T-helper 2 cell treated with Interferon-gamma antibody and Interleukin-4, amounts not matched to agents 100 ng/mL and 5 ng/mL, for 36 hours (primary cell): ENCODE data around the gene DAO. TPM values are rescaled to one million over a fixed set of nuclear protein-coding genes. Genes with fewer than 3 reads are reported as not detected.
"Not testable (repeated sequence)": the region's sequence is repeated elsewhere in the genome, so short reads cannot be mapped to it uniquely, and the experiment has no call there.

Experiments
- intact Hi-C: fragments of 100-400 bp; cut with micrococcal nuclease; formaldehyde crosslinking; loops from one replicate; pipeline ENCODE4 v1.15.1; 2023
- total RNA-seq: library from RNA; stranded (reverse); gene quantifications from 2 replicates; pipeline ENCODE4 v1.2.3, GENCODE V29; 2022

DAO gene
- total RNA-seq, 1 donor from 2014 or later, result not detected

DNA sequence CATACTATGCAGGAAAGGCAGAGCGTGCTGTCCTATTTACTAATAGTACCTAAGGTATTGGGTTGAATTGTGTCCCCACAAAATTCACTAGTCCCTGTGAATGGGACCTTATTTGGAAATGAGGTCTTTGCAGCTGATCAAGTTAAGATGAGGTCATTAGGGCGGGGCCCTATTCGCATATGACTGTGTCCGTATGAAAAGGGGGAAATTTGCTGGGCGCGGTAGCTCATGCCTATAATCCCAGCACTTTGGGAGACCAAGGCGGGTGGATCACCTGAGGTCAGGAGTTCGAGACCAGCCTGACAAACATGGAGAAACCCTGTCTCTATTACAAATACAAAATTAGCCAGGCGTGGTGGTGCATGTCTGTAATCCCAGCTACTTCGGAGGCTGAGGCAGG lies 13.8 kb upstream of the DAO start:
- intact Hi-C loops, result not testable (repeated sequence)

DNA sequence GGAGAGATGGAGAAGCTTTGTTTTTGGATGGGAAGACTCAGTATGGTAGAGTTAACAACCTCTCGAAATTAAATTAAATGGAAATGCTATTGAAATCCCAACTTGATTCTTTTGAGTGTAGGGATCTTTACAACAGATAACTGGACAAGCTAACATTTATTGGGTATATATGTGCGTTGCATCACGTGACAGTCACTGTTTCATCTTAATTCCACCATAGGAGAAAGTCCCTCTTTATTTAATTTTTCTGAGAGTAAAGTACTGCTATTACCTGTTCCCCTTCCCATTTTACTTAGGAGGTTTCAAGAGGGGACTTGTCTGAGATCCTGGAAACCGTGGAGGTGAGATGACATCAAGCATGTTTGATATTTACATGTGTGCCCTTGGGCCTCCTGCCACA lies 11.1 kb upstream of the DAO start:
- intact Hi-C loops, result no loop called here

DNA sequence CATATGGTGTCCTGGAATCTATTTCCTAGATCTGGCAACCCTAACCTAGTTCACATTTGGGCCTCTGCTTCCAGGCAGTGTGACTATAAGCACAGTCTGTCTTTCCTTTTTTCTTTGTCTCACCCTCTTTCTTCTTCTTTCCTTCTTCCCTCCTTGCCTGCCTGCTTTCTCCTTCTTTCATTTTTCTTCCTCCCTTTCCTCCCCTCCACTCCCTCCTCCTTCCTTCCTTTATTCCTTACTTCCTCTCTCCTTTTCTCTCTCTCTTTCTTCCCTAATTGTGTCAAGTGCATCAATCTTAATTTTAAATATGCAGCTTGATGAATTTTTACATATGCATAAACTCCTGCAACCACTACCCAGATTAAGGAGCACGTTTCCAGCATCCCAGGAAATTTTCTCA lies 4.6 kb upstream of the DAO start:
- intact Hi-C loops, result no loop called here

DNA sequence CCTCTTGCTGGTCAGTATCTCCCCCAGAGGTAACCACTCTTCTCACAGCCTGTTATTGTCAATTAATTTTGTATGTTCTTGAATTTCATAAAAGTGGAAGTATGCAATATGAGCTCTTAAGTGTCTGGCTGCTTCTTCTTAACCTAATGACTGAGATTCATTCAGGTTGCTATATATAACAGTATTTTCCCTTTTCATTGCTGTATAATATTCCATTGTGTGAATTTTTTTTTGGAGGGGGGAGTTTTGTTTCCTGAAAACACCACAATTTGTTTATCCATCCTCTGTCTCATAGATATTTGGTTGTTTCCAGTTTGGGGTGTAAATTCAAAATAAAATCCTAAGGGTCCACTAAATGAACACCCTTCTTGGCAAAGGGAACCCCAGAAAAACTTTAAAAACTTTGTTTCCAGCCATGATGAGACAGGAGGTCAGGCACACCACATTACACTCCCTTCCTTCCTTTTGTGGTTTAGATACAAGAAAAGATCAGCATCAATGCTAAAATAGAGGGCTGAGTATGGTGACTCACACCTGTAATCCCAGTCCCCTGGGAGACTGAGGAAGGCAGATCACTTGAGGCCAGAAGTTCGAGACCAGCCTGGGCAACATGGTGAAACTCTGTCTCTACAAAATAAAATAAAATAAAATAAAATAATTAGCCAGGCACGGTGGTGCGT lies 4.1 kb upstream of the DAO start:
- intact Hi-C loops, result no loop called here

DNA sequence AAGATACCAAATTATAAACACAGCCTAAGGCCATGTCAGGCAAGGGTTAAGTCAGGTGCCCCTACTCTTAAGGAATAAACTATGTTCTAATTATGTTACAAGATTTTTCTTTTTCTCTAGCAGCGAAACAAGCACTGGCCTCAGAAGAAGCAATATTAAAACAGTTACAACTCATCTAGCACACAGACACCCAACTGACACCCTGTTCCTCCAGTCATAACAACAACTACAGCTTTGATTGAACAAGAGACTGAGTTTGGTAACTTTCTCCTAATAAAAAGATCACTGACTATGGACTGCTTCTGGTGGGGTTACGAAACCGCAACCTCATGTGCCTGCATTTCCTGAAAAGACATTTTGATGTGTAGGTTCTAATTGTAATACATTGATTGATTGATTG lies 3.3 kb upstream of the DAO start:
- intact Hi-C loops, result no loop called here

DNA sequence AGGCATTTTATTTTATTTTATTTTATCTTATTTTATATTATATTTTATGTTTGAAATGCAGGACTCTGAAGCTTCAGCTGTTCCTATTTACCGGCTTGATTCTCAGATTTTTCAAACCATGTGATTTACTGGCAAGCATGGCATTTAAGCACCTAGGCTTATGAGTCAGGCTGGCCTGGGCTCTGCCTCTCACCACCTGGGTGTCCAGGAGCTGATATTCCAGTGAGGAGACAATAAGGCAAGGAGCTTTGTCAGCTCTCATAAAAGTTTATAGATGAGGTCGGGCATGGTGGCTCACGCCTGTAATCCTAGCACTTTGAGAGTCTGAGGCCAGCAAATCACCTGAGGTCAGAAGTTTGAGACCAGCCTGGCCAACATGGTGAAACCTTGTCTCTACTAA lies 2.1 kb downstream of the DAO start:
- intact Hi-C loops, result loop anchor here (5.0 kb wide), 1 partner anchor 70 kb away; no protein-coding TSS in a partner anchor

DNA sequence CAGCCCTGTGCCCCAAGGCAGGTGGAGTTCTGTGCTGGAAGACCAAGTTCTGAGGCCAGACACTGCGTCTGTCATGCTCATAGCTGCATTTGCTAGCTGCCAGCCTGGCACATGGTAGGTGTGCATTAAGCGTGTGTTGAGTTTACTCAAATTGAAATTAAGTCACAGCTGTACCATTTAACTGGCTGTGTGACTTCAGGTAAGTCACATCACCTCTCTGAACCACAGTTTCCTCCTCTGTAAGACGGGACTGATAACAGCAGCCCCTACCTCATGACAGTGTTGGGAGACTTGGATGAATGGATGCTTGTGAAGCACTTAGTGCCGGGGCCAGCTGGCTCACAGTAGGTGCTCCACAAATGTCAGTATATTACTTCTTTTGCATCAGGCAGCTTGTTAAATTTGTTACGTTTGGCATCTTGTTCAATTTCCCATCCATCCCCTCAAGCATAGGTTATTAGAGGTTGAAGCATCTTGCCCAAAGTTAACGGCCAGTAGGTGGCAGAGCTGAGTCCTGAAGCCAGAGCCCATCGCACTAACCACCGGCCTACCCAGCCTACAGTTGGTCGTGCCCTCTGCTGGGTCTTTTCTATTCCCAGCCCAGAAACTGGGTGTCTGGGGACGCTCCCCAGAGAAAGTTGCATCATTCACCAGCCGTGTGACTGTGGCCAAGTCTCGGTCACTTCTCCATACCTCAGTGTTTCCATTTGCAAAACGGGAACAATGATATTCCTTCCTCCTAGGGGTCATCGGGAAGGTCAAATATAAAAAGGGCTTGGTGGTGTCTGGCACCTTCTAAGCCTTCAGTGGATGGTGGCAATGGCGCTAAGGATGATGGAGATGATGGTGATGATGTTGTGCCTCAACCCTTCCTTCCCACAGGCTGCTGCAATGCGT lies 4.5 kb downstream of the DAO start:
- intact Hi-C loops, result loop anchor here (5.0 kb wide), 1 partner anchor 68 kb away; no protein-coding TSS in a partner anchor

DNA sequence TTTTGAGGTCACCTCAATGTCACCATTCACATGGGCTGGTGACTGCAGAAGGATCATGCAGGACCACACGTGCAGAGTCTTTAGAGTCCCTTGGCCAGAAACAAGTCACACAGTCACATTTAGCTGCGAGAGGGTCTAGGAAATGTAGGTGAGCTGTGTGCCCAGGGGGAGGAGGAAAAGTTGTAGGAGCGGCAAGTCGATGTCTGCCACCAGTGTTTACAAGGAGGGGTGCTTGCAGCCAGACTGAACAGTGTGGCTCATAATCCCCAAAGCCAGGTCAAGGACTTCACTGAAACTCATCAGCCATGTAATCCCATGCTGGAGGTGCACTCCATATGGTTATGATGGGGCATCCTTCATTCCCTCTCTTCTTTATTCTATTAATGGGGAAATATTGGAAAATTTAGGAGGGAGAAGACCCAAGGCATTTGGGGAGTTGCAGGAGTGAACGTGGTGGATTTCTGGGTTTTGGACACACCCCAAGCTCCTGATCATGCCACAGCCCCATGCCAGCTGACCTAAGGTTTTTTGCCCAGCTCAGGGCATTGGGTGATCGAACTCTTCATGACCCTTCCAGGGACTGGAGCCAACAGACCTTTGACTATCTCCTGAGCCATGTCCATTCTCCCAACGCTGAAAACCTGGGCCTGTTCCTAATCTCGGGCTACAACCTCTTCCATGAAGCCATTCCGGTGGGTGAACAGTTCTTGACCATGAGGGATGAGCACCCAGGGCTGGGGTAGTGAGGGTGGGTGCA lies 7.2 kb downstream of the DAO start:
- intact Hi-C loops, result no loop called here

DNA sequence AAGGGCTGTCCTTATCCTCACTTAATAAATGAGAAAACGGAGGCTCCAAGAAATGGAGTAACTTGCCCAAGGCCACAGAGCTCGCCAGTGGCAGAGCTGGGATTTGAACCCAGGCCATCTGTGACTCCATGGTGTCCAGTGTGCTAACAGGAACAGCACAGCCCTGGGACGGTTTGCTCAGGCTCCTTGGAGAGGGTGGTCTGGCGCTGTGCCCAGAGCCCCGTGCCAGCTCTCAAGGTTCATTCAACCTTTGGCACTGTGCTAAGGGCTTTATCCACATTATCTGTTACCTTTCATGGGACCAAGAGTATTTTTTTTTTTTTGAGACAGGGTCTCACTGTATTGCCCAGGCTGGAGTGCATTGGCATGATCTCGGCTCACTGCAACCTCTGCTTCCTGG lies 8.1 kb downstream of the DAO start:
- intact Hi-C loops, result no loop called here

DNA sequence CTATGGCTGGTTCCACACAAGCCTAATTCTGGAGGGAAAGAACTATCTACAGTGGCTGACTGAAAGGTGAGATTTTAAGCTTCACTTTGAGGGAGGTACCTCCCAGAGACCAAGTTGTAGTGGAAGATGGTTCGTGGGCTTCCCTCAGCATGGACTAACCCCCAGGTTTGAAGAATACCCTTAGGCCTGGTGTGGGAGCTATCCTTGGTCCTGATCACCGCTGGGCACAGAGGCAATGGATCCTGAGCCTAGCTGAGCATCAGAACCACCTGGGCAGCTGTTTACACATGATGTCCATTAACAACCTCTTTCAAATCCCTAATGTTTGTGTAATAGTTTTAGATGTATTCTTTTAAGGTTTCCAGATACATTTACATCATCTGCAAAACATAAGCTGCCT lies 10.3 kb downstream of the DAO start:
- intact Hi-C loops, result no loop called here

DNA sequence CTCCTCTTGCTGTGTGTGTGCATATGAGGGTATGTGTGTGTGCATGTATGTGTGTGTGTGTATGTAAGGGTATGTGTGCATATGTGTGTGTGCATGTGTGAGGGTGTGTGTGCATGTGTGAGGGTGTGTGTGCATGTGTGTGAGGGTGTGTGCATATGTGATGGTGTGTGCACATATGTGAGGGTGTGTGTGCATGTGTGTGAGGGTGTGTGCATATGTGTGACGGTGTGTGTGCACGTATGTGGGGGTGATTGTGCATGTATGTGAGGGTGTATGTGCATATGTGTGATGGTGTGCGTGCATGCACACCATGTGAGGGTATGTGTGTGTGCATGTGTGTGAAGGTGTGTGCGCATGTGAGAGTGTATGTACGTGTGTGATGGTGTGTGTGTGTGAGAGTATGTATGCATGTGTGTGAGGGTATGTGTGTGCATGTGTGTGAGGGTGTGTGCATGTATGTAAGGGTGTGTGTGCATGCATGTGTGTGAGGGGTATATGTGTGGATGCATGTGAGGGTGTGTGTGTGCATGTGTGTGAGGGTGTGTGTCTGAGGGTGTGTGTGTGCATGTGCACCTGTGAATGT lies 15.4 kb downstream of the DAO start:
- intact Hi-C loops, result no loop called here

DNA sequence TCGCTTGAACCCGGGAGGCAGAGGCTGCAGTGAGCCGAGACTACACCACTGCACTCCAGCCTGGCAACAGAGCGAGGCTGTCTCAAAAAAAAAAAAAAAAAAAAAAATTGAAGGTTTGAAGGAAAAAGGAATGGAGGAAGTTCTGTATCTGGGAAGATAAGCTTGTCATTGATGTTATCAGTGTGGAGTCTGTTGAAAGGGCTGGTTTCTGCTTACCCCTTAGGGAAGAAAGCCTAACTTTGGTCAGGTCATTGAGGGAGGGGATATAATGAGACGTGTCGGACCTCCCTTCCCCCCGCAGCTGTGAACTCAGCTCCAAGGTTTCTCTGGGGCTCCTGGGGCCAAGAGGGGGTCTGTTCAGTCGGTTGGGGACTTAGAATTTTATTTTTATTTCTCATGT lies 16.4 kb downstream of the DAO start:
- intact Hi-C loops, result no loop called here

DNA sequence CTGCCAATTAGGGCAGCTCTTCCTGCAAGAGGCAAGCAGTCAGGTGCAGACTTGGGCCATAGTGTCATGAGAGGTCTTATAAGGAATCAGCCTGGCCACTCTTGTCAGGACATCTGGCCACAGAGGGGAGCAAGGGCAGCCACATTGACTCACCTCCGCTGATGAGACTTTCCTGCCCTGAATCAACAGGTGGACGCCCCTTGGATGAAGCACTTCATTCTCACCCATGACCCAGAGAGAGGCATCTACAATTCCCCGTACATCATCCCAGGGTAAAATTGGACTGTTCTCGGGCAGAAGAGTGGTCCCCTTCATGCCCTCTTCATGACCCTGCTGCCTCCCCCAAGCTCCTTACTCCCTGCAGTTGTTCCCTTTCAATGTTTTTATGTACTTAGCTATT lies 16.9 kb downstream of the DAO start:
- intact Hi-C loops, result no loop called here

DNA sequence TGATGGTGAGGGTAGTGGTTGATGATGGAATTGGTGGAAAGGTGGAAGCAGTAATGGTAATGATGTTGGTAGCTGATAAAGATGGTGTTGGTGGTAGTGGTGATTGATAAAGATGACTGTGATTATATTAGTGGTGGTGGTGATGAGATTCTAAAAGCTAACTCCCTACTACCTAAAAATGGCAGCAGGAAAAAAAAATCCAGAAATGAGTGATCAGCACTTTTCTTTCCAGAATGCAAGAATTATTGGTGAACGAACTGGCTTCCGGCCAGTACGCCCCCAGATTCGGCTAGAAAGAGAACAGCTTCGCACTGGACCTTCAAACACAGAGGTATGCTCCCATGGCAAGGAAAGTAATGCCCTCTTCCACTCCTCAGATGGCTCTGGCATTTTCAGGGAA lies 19.3 kb downstream of the DAO start:
- intact Hi-C loops, result no loop called here

DNA sequence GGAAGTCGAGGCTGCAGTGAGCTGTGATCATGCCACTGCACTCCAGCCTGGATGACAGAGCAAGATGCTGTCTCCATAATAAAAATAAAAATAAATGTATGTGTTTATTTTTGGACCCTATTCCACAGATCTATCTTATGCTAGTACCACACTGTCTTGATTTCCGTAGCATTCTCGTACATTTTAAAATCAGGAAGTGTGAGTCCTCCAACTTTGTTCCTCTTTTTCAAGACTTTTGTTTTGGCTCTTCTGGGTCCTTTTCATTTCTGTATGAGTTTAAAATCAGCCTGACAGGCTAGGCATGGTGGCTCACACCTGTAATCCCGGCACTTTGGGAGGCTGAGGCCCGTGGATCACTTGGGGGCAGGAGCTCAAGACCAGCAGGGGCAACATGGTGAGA lies 25.8 kb downstream of the DAO start:
- intact Hi-C loops, result no loop called here

DNA sequence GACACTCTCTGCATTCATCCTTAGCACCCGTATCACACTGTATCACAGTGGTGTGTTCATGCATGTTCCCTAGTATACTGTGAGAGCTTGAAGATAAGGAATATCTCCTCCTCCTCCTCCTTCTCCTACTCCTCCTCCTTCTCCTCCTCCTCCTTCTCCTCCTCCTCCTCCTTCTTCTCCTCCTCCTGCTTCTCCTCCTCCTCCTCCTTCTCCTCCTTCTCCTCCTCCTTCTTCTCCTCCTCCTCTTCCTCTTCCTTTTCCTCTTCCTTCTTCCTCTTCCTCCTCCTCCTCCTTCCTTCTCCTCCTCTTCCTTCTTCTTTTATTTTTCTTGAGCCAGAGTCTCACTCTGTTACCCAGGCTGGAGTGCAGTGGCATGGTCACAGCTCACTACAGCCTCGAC lies 27.1 kb downstream of the DAO start:
- intact Hi-C loops, result no loop called here

DNA sequence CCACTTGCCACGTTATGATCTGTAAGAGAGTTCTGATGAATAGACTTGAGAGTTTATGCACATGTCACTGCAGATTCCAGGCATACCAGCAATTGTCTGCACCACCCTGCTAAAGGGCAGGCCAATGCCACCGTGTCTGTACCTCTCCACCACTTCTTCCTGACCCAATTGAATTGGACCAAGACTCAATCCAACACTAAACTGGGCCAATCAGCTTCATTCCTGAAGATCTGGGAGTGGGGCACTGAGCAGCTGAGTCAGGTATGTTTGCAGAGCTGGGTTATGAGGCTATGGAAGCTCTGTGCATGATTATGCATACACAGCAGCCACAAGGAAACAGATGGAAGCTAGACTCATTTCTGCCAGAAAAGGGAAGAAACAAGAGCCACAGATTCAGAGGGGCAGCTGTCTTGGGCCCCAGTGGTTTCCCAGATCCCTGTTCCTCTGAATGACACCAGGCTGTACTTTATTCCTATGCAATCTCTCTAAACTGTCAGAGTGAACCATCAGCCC lies 28.0 kb downstream of the DAO start:
- intact Hi-C loops, result no loop called here

DNA sequence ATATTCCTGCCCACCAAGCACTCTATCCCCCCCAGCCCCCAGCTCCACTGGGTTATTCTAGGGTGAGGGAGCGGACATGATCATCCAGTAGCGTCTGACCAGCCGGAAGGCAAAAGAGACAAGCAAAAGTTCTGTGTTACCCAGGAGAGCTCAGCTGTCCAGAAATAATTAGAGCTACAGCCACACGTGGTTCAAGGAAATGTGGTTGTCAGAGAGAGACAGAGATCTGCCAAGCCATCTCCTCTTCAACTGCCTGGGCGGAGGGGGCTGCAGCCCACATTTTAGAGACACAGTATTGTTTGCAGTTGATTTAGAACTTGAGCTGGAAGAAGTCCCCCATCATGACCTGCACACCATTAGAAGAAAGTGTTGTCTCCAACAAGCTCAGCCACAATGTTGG lies 30.4 kb downstream of the DAO start:
- intact Hi-C loops, result no loop called here

DNA sequence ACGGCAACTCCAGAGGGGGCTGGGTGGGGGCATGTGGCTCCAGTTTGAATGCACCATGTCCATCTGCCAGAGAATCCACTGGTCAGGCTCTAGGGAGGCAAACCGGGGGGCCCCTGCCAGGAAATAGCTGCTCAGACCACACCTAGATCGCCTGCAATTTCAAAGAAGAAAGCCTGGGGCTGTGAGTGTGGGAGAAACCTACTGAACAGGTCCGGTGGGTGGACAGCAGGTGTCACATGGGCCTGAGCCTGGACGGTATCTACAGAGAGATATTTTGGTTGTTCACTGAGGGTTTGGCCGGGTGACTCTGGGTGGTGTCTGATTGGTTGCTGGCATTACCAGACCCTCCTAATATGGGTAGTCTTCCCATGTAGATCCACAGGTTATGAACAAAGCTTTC lies 32.0 kb downstream of the DAO start:
- intact Hi-C loops, result no loop called here

DNA sequence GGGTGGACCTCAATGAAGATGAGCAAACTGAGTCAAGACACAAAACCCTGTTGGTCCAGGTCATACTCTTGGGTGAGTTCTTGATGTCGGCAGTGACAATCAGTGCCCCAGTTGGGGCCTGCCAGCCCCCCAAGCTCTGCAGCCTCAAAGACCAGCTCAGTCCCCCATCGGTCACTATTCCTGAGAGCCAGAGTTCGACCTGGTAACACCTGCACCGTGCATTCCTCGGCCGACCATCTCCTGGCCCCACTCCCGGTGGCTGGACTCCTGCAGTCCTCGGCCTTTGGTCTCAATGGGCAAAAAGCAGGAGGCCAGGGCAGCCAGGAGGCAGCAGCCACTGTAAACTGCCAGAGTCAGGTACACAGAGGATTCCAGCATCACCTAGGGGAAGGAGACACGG lies 32.5 kb downstream of the DAO start:
- intact Hi-C loops, result no loop called here

DNA sequence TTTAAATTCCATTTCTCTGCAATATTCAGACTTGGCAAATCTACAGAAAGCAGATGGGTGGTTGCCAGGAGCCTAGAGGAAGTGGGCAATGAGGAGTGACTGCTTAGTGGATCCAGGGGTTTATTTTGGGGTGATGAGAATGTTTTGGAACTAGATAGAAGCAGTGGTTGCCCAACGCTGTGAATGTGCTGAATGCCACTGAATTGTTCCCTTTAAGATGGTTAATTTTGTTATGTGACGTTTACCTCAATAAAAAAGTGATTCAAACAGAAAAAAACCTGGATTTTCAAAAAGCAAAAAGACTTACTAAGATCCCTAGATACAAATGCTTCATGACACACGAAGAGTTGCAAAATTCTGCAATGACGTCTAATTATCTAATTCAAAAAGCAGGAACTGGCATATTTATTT lies 34.2 kb downstream of the DAO start:
- intact Hi-C loops, result no loop called here
